ENCODE data around the gene KIAA1549.
A peak's percentile ranks its signal among the peaks of the same experiment; 100 is the strongest.
"Not testable (repeated sequence)": the region's sequence is repeated elsewhere in the genome, so short reads cannot be mapped to it uniquely, and the experiment has no call there.

The KIAA1549 gene

GRCh38 chr7:138944592-138944991 lies 36.6 kb downstream of the KIAA1549 start:
- TF ChIP-seq POLR2A (IDR thresholded peaks at IDR 0.05; ENCODE audit: low read depth, low read length) = no peak
- FAIRE-seq = no peak
- DNase-seq (ENCODE audit: insufficient read length, low spot score) = no peak

GRCh38 chr7:138943061-138943460 lies 38.1 kb downstream of the KIAA1549 start:
- DNase-seq (ENCODE audit: insufficient read length, low spot score) = no peak
- no peak for TF ChIP-seq POLR2A (IDR thresholded peaks at IDR 0.05; ENCODE audit: low read depth, low read length)
- no peak for FAIRE-seq

DNA sequence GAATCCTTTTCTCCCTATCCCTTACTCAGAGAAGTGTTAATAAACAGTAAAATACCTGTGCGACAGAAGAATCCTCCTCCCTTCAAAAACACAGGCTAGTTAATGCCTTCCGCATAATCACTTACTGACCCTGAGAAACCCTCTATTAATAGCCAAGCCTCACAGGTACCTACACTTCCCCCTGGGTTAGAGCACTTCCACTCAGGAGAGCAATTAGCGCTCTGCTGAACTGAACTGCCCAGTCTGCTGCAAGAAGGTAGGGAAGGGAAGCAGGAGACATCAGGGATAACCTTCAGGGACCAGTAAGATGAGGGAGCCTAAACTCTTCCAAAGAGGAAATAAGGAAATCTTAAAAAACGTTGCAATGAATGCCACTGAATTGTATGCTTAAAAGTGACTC lies 39.6 kb downstream of the KIAA1549 start:
- no peak for TF ChIP-seq POLR2A (IDR thresholded peaks at IDR 0.05; ENCODE audit: low read depth, low read length)
- FAIRE-seq (no peak), DNase-seq (ENCODE audit: insufficient read length, low spot score) (no peak)

DNA sequence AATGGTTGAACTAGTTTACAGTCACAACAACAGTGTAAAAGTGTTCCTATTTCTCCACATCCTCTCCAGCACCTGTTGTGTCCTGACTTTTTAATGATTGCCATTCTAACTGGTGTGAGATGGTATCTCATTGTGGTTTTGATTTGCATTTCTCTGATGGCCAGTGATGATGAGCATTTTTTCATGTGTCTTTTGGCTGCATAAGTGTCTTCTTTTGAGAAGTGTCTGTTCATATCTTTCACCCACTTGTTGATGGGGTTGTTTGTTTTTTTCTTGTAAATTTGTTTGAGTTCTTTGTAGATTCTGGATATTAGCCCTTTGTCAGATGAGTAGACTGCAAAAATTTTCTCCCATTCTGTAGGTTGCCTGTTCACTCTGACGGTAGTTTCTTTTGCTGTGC lies 40.6 kb downstream of the KIAA1549 start:
- DNase-seq (ENCODE audit: insufficient read length, low spot score); FAIRE-seq: not testable (repeated sequence)

DNA sequence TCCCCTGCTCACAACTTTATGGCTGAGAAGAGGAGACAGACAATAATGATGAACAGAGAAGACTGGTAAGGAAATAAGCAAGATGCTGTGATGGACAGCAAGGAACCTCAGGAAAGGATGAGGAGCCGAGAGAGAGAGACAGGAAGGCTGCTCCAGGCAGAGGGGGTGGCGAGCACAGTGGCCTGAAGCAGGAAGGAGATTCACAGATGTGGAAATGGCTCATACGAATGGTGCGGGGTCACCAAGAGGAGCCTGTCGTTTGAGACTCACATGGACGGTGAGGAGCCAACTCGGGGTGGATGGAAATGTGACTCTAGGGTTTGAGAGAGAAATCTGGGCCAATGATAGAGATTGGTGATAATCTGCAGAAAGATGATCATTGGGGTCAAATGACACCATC lies 43.7 kb downstream of the KIAA1549 start:
- FAIRE-seq = no peak
- no peak for TF ChIP-seq POLR2A (IDR thresholded peaks at IDR 0.05; ENCODE audit: low read depth, low read length)
- DNase-seq (ENCODE audit: insufficient read length, low spot score) = no peak

DNA sequence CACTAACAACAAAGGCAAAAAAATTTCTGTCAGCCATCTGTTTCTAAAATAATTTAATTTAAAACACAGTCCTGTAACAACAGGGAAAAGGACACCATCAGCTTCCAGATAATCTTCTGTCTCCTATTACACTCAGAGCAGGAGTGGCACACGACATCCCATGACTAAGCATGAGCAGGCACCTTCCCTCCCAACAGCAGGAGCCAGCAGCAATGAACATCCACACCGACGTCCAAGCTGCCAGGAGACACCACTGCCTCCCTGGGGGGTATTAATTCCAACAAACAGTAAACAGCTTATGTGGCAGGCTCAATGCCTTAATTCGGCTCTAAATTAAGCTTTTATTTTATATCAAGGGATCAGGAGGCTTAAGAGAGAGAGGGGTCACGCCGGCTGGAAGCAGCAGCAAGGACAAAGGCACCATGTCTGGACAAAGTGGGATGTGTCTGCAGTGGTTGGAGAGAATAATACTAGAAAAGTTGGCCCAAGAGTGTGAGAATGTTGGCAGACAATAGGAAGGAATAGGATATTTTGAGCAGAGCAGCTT lies 45.7 kb downstream of the KIAA1549 start:
- no peak for TF ChIP-seq POLR2A (IDR thresholded peaks at IDR 0.05; ENCODE audit: low read depth, low read length)
- peak; percentile 53 for FAIRE-seq
- DNase-seq (ENCODE audit: insufficient read length, low spot score) = peak; percentile 91

DNA sequence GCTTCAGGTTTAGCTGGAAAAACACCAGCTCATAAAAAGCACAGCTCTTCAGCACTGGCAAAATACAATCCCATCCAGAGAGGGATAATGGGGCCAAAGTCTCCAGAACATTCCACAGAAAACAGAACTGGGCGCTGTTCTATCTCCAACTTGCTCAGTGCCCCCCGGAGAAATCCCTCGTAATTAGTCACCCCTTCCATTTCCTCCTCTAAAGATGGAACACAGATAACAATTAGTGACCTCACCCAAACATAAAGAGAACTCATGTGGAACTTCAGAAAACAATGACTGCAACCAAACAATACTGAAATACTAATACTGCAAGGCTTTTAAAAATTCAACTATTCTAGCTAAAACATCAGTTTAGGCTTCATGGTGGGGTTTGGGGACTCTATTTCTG lies 46.3 kb downstream of the KIAA1549 start:
- DNase-seq (ENCODE audit: insufficient read length, low spot score) = no peak

DNA sequence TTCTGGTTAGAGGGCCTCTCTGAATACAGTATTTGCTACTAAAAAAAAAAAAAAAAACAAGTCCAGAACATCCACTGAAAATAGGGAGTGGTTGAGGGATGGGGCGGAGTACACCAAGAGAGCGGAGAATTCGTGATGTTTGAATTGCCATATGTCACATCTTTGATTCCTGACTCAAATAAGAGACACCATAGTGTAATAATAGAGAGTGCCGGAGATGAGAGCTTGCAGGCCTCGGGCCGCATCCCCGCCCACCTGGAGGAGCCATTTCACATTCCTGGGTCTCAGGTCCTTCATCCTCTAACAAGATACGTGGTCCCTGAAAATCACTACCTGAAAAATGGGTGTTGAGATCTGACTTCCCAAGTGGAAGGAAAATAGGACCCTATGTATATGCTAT lies 46.8 kb downstream of the KIAA1549 start:
- TF ChIP-seq POLR2A (IDR thresholded peaks at IDR 0.05; ENCODE audit: low read depth, low read length) = no peak
- FAIRE-seq (no peak), DNase-seq (ENCODE audit: insufficient read length, low spot score) (no peak)

More for the DNA sequence above, 46.3 kb downstream of the KIAA1549 start:
- no peak for TF ChIP-seq POLR2A (IDR thresholded peaks at IDR 0.05; ENCODE audit: low read depth, low read length)
- FAIRE-seq = no peak

DNA sequence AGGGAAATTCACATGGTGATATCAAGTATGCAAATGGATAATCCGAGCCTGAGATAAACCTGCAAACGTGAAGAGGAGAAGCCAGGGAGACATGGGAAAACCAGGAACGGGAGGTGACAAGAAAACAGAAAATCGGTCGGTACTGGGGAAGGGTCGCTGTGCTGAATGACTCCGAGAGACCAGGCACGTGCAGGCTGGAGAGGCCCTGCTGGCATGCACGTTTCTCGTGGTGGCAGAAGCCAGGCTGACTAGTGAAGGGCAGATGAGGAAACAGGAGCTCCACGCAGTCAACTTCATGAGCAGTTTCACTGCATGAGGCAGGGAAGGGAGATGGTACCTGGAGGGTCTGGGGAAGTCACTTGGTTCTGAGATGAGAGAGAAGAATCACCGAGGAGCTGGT lies 48.3 kb downstream of the KIAA1549 start:
- DNase-seq (ENCODE audit: insufficient read length, low spot score) (no peak), FAIRE-seq (no peak)
- no peak for TF ChIP-seq POLR2A (IDR thresholded peaks at IDR 0.05; ENCODE audit: low read depth, low read length)

DNA sequence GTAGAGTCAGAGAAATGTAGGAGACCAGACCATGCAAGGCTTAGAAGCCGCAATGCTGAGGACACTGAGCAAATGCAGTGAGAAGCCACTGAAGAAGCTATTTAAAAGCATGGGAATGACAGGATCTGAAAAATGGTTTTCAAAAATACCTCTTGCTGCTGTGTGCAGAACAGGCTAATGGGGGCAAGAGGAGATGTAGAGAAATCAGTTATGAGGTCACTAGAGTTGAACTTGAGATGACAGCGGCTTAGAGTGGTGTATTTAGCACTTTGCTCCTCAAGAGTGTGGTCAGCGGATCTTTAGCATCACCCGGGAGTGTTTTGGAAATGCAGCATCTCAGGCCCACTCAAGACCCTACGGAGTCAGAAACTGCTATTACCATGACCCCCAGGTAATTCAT lies 48.8 kb downstream of the KIAA1549 start:
- no peak for TF ChIP-seq POLR2A (IDR thresholded peaks at IDR 0.05; ENCODE audit: low read depth, low read length)
- no peak for DNase-seq (ENCODE audit: insufficient read length, low spot score)
- no peak for FAIRE-seq

- FAIRE-seq (no peak), DNase-seq (ENCODE audit: insufficient read length, low spot score) (no peak)
- TF ChIP-seq POLR2A (IDR thresholded peaks at IDR 0.05; ENCODE audit: low read depth, low read length) = no peak
Measured at GRCh38 chr7:138929969-138930368, 51.2 kb downstream of the KIAA1549 start.

- no peak for TF ChIP-seq POLR2A (IDR thresholded peaks at IDR 0.05; ENCODE audit: low read depth, low read length)
- DNase-seq (ENCODE audit: insufficient read length, low spot score) = no peak
- FAIRE-seq = no peak
Measured at GRCh38 chr7:138926241-138926612, 55.0 kb downstream of the KIAA1549 start.

DNA sequence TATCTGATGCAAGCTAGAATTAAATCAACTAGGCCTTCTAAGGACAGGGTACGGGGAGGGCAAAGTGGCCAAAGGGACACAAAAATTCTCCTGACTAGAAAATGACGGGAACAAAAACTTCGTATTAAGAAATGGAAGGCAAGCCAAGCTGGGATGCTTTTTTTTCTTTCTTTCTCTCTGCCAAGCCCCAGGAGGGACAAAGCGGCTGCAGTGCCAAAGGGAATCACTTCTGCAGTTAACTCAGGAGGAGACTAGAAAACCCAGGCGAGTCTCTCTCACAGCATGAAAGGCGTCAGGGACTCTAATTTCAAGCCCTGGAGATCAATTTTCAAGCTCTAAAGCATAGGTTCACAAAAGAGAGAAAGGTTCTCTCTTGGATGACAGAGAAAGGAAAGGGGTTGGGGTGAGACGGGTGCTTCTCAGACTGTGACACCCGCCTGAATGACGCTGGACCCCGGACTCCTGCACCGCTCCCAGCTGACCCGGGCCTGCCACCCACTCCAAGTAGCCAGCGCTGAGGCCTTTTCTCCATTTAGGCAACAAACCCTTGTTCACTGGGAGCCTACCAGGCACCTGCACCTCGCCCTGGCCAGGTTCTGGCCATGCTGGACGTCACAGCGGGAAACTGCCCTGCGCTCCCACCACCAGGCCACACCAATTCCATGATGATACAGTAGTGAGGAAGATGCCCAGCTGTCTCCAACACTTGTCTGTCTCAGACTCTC lies 56.5 kb downstream of the KIAA1549 start:
- no peak for DNase-seq (ENCODE audit: insufficient read length, low spot score)
- FAIRE-seq = no peak
- no peak for TF ChIP-seq POLR2A (IDR thresholded peaks at IDR 0.05; ENCODE audit: low read depth, low read length)

DNA sequence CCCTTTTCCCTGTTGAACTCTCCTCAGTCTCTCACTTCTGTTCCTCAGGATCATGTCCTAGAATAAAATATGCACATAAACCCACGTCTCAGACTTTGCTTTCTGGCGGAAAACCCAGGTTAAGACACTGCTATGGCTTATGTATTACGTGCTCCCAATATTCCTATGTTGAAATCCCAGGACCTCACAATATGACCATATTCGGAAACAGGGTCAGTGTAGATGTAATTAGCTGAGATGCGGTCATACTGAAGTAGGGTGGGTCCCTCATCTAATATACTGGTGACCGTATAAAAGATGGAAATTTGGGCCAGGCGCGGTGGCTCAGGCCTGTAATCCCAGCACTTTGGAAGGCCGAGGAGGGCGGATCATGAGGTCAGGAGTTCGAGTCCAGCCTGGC lies 59.9 kb downstream of the KIAA1549 start:
- FAIRE-seq (no peak), DNase-seq (ENCODE audit: insufficient read length, low spot score) (no peak)
- no peak for TF ChIP-seq POLR2A (IDR thresholded peaks at IDR 0.05; ENCODE audit: low read depth, low read length)

GRCh38 chr7:138919911-138920310 lies 61.3 kb downstream of the KIAA1549 start:
- DNase-seq (ENCODE audit: insufficient read length, low spot score) = no peak
- no peak for TF ChIP-seq POLR2A (IDR thresholded peaks at IDR 0.05; ENCODE audit: low read depth, low read length)
- no peak for FAIRE-seq
